HG02970 (cell line): ENCODE results near the gene FTSJ3.

Source experiments
- ATAC-seq: cut with Tn5 transposase; IDR thresholded peaks from one replicate; pipeline ENCODE4 v1.9.1; 2021; ENCODE audit warnings: mild to moderate bottlenecking, moderate library complexity, moderate number of reproducible peaks; ENCODE audit not compliant: unreplicated experiment, low FRiP score

Gene FTSJ3

DNA sequence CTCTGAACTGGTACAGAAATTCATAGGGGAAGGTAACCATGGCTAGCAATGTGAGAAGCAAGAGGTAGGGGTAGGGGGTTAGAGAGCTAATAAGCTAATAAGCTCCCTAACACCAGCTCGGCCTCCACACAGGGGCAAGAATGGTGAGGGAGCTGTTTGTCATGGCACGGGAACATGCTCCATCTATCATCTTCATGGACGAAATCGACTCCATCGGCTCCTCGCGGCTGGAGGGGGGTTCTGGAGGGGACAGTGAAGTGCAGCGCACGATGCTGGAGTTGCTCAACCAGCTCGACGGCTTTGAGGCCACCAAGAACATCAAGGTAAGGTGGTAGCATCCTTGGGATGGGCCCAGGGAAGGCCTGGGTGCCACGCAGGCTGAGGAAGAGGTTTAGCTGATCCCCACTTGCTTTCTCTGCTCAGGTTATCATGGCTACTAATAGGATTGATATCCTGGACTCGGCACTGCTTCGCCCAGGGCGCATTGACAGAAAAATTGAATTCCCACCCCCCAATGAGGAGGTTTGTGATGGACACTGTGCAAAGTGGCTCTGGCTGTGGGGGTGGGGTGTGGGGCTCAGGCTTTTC is 3.5 kb upstream of the FTSJ3 start:
- ATAC-seq = no peak

DNA sequence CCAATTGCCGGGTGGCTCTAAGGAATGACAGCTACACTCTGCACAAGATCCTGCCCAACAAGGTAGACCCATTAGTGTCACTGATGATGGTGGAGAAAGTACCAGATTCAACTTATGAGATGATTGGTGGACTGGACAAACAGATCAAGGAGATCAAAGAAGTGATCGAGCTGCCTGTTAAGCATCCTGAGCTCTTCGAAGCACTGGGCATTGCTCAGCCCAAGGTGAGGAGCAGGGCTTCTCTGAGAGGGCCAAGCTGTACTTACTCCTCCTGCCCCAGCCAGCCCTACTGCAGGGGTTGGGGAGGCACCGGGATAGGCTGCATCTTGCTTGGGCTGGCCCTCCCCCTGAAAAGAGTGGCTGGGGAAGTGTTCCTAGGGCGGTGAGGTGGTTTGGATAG is 2.8 kb upstream of the FTSJ3 start:
- no peak for ATAC-seq

GRCh38 chr17:63828936-63829335 is 1.5 kb upstream of the FTSJ3 start:
- no peak for ATAC-seq

GRCh38 chr17:63827801-63828221 is 348 bp upstream of the FTSJ3 start:
- ATAC-seq = no peak

- no peak for ATAC-seq
Observed at GRCh38 chr17:63826468-63827001, 928 bp downstream of the FTSJ3 start.

- no peak for ATAC-seq
Observed at GRCh38 chr17:63824362-63824761, 3.1 kb downstream of the FTSJ3 start.

DNA sequence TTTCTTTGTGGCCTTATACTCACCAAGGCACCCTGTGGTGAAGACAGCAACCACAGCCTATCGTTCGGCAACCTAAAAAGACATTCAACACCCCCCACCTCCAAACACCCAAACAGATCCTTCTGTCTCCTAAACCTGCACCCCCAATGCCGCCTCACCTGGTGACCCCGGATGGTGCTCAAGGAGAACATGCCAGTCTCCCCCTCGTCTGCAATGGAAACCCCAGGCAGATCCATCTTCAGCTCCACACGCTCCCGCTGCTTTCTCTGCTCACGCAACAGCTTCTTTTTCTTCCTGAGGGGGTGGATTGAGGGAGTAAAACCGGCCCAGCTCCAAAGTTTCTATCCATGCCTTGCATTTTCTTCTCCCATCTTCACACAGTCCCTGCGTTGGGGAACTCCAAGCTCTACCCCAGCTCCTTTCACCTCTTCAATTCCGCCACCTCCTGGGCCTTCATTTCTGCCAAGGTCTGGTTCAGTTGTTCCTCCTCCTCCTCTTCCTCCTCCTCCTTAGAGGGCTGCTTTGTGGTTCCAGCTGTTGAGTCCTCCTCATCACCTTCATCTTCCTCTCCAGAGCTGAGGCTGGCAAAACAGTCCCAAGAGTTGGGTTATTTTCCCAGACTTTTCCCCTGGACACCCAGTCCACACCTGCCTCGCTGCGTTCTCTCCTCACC is 3.7 kb downstream of the FTSJ3 start:
- no peak for ATAC-seq

GRCh38 chr17:63822537-63822936 is 4.9 kb downstream of the FTSJ3 start:
- no peak for ATAC-seq

DNA sequence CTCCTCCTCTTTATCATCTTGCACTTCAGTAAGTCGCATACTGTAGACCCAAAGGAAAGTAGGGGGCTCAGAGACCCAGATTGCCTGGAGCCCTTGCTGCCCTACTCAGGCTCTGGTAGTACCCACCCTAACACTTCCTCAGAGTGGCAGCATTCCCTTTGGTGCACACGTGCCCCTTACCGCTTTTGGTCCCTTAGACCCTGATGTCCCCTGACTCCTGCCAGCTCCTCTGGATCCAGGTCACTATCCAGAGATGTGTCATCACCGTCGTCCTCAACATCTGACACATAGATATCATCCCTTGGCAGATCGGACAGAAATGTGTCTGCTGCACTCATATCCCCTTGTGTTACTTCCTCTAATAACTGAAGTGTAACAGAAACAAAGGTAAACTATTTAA is 5.7 kb downstream of the FTSJ3 start:
- no peak for ATAC-seq

GRCh38 chr17:63820963-63821561 is 6.4 kb downstream of the FTSJ3 start:
- no peak for ATAC-seq

GRCh38 chr17:63819585-63820537 is 7.6 kb downstream of the FTSJ3 start:
- no peak for ATAC-seq

DNA sequence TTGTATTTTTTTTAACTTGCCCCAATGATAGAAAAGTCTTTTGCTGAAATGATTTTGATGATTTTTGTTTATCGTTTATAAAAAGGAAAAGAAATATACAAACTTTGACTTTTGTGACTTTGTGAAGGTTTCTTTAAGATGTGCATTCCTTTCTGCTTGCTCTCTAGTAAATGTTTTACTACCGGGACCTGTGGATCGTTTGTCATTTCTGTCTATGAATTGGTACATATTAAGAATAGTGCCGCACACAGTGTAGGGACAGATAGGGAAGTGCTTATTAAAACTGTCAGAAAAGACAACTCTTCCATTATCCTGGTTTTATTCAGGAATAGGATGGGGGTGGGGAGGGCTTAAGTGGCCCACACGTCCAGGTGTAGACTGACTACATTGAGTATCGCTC is 8.3 kb downstream of the FTSJ3 start:
- no peak for ATAC-seq

GRCh38 chr17:63817736-63818385 is 9.6 kb downstream of the FTSJ3 start:
- no peak for ATAC-seq

DNA sequence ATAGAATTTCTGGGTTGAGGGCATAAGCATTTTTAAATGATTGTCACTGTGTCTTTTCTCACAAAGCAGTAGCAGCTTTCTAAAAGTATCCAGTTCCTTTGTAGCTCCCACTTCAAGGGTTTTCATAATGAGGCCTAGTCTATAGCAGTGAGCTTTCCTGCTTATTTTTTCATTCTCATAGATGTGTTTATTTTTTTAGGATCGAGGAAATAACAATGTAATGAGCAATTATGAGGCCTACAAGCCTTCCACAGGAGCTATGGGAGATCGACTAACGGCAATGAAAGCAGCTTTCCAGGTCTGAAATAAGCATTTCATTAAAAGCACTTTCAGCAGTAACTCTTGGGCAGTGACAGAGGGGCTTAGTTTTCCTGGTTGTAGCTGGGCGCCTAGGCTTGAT is 10.8 kb downstream of the FTSJ3 start:
- ATAC-seq = no peak

DNA sequence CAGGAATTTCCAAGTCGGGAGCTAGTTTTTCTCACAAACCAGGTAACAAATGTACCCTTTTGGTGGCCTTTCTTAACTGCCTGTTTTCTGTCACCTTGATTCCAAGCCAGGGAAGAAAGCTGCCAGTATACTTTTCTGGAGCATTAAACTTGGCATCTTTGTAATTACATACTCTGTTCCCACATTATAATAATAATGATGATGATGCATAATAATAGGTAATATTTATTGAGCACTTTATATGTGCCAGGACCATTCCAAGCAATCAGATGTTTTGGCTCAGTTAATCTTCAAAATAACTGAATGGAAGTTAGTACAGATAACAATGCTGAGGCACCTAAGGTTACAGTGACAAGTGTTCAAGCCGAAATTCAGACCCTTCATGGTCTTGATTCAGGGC is 11.3 kb downstream of the FTSJ3 start:
- ATAC-seq = no peak

DNA sequence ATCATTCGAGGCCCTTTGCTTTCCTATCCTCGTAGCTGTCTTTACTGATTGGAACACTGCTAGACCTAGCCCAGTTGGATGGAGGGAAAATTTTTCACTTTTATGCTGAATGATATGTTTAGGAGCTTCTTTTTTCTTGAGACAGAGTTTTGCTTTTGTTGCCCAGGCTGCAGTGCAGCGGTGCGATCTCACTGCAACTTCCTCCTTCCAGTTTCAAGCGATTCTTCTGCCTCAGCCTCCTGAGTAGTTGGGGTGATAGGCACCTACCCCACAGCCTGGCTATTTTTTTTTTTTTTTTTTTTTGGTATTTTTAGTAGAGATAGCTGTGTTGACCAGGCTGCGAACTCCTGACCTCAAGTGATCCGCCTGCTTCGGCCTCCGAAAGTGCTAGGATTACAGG is 17.5 kb downstream of the FTSJ3 start:
- no peak for ATAC-seq

GRCh38 chr17:63805591-63805990 is 21.9 kb downstream of the FTSJ3 start:
- no peak for ATAC-seq

DNA sequence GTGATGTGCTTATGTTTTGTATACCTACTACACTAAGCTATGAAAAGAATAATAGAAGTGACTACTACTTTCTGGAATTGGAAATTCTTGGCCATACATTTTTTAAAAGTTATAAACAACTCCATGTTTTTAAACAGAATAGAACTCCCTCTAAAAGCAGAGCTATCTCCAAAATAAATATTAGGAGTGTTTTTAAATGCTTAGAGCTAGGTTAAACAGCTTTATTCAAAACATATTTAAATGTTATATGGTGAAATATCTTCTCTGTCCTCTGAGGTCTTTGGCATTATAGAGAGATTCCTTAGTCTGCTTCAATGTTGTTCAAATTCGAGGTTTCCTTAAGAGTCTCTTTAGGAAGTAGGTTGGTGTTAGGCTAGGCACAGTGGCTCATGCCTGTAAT is 23.1 kb downstream of the FTSJ3 start:
- ATAC-seq = no peak

DNA sequence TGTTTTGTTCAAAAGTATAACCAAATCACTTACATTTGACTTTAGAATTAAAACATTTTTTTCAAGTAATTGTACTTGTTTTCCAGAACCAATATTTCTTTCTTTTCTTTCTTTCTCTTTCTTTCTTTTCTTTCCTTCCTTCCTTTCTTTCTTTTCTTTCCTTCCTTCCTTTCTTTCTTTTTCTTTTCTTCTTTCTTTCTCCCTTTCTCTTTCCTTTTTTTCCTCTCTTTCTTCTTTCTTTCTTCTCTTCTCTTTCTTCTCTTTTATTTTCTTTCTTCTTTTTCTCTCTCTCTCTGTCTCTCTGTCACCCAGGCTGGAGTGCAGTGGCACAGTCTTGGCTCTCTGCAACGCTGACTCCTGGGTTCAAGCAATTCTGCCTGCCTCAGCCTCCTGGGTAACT is 26.7 kb downstream of the FTSJ3 start:
- no peak for ATAC-seq

DNA sequence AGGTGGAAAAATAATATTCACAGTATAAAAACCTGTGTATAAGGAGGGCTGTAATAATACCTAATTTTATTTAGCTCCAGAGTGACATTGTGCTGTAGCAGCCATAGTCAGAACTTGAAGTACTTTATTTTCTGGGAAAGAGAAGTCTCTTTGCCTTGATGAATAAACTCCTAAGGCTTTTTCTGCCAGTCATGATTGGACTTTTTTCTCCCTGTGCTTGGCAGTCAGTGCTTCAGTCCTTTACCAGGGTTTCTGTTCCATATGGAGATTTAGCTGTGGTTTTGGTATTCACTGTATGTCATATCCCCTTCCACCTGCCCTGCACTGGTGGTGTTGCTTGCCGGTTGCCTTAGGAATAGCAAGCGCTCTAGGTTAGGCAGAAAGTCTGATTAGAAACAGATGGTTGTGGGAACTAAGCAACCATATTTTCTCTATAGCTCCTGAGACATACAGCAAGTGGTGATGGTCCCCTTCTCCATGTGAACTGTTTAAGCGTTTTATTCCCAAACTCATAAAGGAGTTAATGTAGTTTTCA is 28.8 kb downstream of the FTSJ3 start:
- ATAC-seq = no peak
